HG02973 (cell line): ENCODE measurements around the gene EVI5L.
"Not testable (repeated sequence)": the region's sequence is repeated elsewhere in the genome, so short reads cannot be mapped to it uniquely, and the experiment has no call there.

ENCODE experiments used
- ATAC-seq: cut with Tn5 transposase; IDR thresholded peaks from one replicate; pipeline ENCODE4 v1.9.1; 2021; ENCODE audit warnings: moderate library complexity; ENCODE audit not compliant: unreplicated experiment

The EVI5L gene

GRCh38 chr19:7816040-7816439 is 14.0 kb upstream of the EVI5L start:
- not testable (repeated sequence) for ATAC-seq

GRCh38 chr19:7817801-7818200 is 12.2 kb upstream of the EVI5L start:
- no peak for ATAC-seq

GRCh38 chr19:7818806-7819205 is 11.2 kb upstream of the EVI5L start:
- ATAC-seq = no peak

- no peak for ATAC-seq
Measured at GRCh38 chr19:7819337-7819736, 10.7 kb upstream of the EVI5L start.

- no peak for ATAC-seq
Measured at GRCh38 chr19:7820588-7820987, 9.4 kb upstream of the EVI5L start.

- no peak for ATAC-seq
Measured at GRCh38 chr19:7822910-7823515, 7.0 kb upstream of the EVI5L start.

- ATAC-seq = no peak
Measured at GRCh38 chr19:7823686-7824301, 6.2 kb upstream of the EVI5L start.

GRCh38 chr19:7829166-7829520 is 875 bp upstream of the EVI5L start:
- ATAC-seq = no peak

- ATAC-seq = no peak
Measured at GRCh38 chr19:7830272-7830771, 304 bp downstream of the EVI5L start.

GRCh38 chr19:7830823-7831222 is 805 bp downstream of the EVI5L start:
- no peak for ATAC-seq

GRCh38 chr19:7831452-7831851 is 1.4 kb downstream of the EVI5L start:
- no peak for ATAC-seq

GRCh38 chr19:7832009-7832408 is 2.0 kb downstream of the EVI5L start:
- no peak for ATAC-seq

- no peak for ATAC-seq
Measured at GRCh38 chr19:7832781-7833180, 2.8 kb downstream of the EVI5L start.

- no peak for ATAC-seq
Measured at GRCh38 chr19:7833225-7834099, 3.4 kb downstream of the EVI5L start.

- ATAC-seq = no peak
Measured at GRCh38 chr19:7839476-7839875, 9.5 kb downstream of the EVI5L start.

GRCh38 chr19:7840629-7841028 is 10.6 kb downstream of the EVI5L start:
- no peak for ATAC-seq

- ATAC-seq = no peak
Measured at GRCh38 chr19:7841751-7842660, 12.0 kb downstream of the EVI5L start.

- no peak for ATAC-seq
Measured at GRCh38 chr19:7842661-7843294, 12.8 kb downstream of the EVI5L start.

- ATAC-seq = no peak
Measured at GRCh38 chr19:7843521-7843920, 13.5 kb downstream of the EVI5L start.

- no peak for ATAC-seq
Measured at GRCh38 chr19:7844405-7844804, 14.4 kb downstream of the EVI5L start.
